K562 (cell line): Measurements from ENCODE around the gene IL11. TPM values are rescaled to one million over a fixed set of nuclear protein-coding genes. Genes with fewer than 3 reads are reported as not detected.
A peak's percentile ranks its signal among the peaks of the same experiment; 100 is the strongest.

Experiments
- BCL6 ChIP-seq: fragments of 250-450 bp; sonication (Bioruptor Pico); IDR thresholded peaks from 2 replicates; pipeline ENCODE4 v1.4.0; 2020
- CBX8 ChIP-seq: fragments of 200-600 bp; sonication (generic); IDR thresholded peaks from 2 replicates; pipeline ENCODE4 v1.6.1; 2012; ENCODE audit warnings: borderline replicate concordance, mixed run types, low read depth, mild to moderate bottlenecking, moderate library complexity, mixed read lengths, low read length, control low read depth, inconsistent platforms; ENCODE audit not compliant: poor library complexity, severe bottlenecking; ENCODE audit errors: extremely low read depth
- CGGBP1 ChIP-seq: fragments of 250-450 bp; sonication (Bioruptor Pico); IDR thresholded peaks from 2 replicates; pipeline ENCODE4 v1.9.0; 2021; ENCODE audit warnings: mild to moderate bottlenecking
- CHCHD3 ChIP-seq: fragments of 250-450 bp; sonication (Bioruptor Pico); IDR thresholded peaks from 2 replicates; pipeline ENCODE4 v2.1.2; 2022; ENCODE audit warnings: mild to moderate bottlenecking
- CREM ChIP-seq: IDR thresholded peaks from 2 replicates; pipeline ENCODE4 v1.6.1; 2014; ENCODE audit warnings: antibody characterized with exemption, low read depth
- FOSL1 ChIP-seq: fragments of 200-800 bp; sonication (Bioruptor generic); conservative IDR thresholded peaks from 2 replicates; pipeline ENCODE4 v1.6.1; 2016; ENCODE audit warnings: missing genetic modification characterization, missing compliant biosample characterization
- FOXP1 ChIP-seq: sonication (generic); formaldehyde crosslinking; IDR thresholded peaks from 2 replicates; pipeline ENCODE4 v1.8.0; 2022; ENCODE audit warnings: mild to moderate bottlenecking, missing genetic modification reagents
- HIVEP1 ChIP-seq: fragments of 250-450 bp; sonication (Bioruptor Pico); IDR thresholded peaks from 2 replicates; pipeline ENCODE4 v1.4.0; 2020; ENCODE audit warnings: mild to moderate bottlenecking
- ID3 ChIP-seq, 2 experiments: fragments of 250-450 bp in 1 of 2; fragments of 450-650 bp in 1 of 2; sonication (Bioruptor Pico) in 1 of 2; IDR thresholded peaks; 2 replicates each; pipeline versions ENCODE4 v1.6.1 to v1.8.0; 2016 to 2021; ENCODE audit warnings: mild to moderate bottlenecking in 2 of 2, moderate library complexity in 2 of 2, missing compliant biosample characterization in 1 of 2, missing genetic modification characterization in 1 of 2
- KLF6 ChIP-seq: fragments of 250-450 bp; sonication (Bioruptor Pico); IDR thresholded peaks from 2 replicates; pipeline ENCODE4 v1.4.0; 2020; ENCODE audit warnings: mild to moderate bottlenecking, moderate library complexity, borderline replicate concordance
- MBD2 ChIP-seq: sonication (generic); IDR thresholded peaks from 2 replicates; pipeline ENCODE4 v1.6.1; 2016; ENCODE audit warnings: low read depth, borderline replicate concordance
- NEUROD1 ChIP-seq: fragments of 150-350 bp; IDR thresholded peaks from 2 replicates; pipeline ENCODE4 v1.6.1; 2014; ENCODE audit warnings: borderline replicate concordance, low read length, low read depth; ENCODE audit not compliant: partially characterized antibody
- NFIC ChIP-seq: fragments of 450-650 bp; IDR thresholded peaks from 2 replicates; pipeline ENCODE4 v1.6.1; 2017; ENCODE audit warnings: mild to moderate bottlenecking, inconsistent platforms
- RFX1 ChIP-seq: fragments of 450-650 bp; IDR thresholded peaks from 2 replicates; pipeline ENCODE4 v1.6.1; 2016; ENCODE audit warnings: mild to moderate bottlenecking, moderate library complexity
- SAFB ChIP-seq: fragments of 200-400 bp; formaldehyde crosslinking; IDR thresholded peaks from 2 replicates; pipeline ENCODE4 v1.6.1; 2017; ENCODE audit warnings: low read depth, low read length, borderline replicate concordance
- SAFB2 ChIP-seq: fragments of 200-400 bp; formaldehyde crosslinking; IDR thresholded peaks from 2 replicates; pipeline ENCODE4 v1.6.1; 2018; ENCODE audit warnings: borderline replicate concordance, low read length, low read depth, moderate library complexity; ENCODE audit not compliant: severe bottlenecking
- TRIM28 ChIP-seq: fragments of 450-650 bp; IDR thresholded peaks from 2 replicates; pipeline ENCODE4 v1.6.1; 2017
- YY1 ChIP-seq, 3 experiments: IDR thresholded peaks; 2 replicates each; pipeline ENCODE4 v1.6.1; 2011; ENCODE audit warnings: low read length in 2 of 3, mild to moderate bottlenecking in 2 of 3, moderate library complexity in 2 of 3, borderline replicate concordance in 1 of 3, control low read depth in 1 of 3, low read depth in 1 of 3; ENCODE audit not compliant: insufficient read depth in 3 of 3, insufficient replicate concordance in 2 of 3, control insufficient read depth in 1 of 3, insufficient read length in 1 of 3; ENCODE audit errors: extremely low read depth in 1 of 3
- ZKSCAN1 ChIP-seq: fragments of 150-350 bp; IDR thresholded peaks from 2 replicates; pipeline ENCODE4 v1.6.1; 2016; ENCODE audit warnings: low read depth, low read length
- ZNF174 ChIP-seq: fragments of 250-450 bp; sonication (Bioruptor Pico); IDR thresholded peaks from 2 replicates; pipeline ENCODE4 v1.4.0; 2020; ENCODE audit warnings: mild to moderate bottlenecking
- ZNF212 ChIP-seq: fragments of 450-650 bp; formaldehyde crosslinking; IDR thresholded peaks from 2 replicates; pipeline ENCODE4 v1.4.0; 2020; ENCODE audit warnings: mild to moderate bottlenecking
- ZNF253 ChIP-seq: fragments of 250-450 bp; sonication (Bioruptor Pico); conservative IDR thresholded peaks from 2 replicates; pipeline ENCODE4 v1.6.1; 2021; ENCODE audit warnings: mild to moderate bottlenecking
- ZNF354B ChIP-seq: fragments of 250-450 bp; sonication (Bioruptor Pico); IDR thresholded peaks from 2 replicates; pipeline ENCODE4 v1.4.0; 2020
- ZNF830 ChIP-seq: fragments of 250-450 bp; sonication (Bioruptor Pico); IDR thresholded peaks from 2 replicates; pipeline ENCODE4 v1.5.0; 2021; ENCODE audit warnings: mild to moderate bottlenecking
- polyA plus RNA-seq, 8 experiments: library from polyadenylated mRNA; depleted of rRNA in 4 of 8; stranded (reverse) in 5 of 8; unstranded in 3 of 8; fragments of >200 nt; fragmentation: Nextera tagmentation in 2 of 8; fragmentation: Illumina TruSeq in 1 of 8; extraction: Ambion mirVana in 2 of 8; extraction: Trizol in 1 of 8; gene quantifications; 2 replicates each; pipeline versions ENCODE4 v1.2.1 to v1.2.3, GENCODE V29; 2011 to 2014; ENCODE audit warnings: inconsistent platforms in 1 of 8, missing spikeins in 1 of 8
- total RNA-seq, 7 experiments: library from RNA; depleted of rRNA in 6 of 7; stranded (reverse); fragments of >200 nt in 6 of 7; fragmentation: Illumina TruSeq in 2 of 7; extraction: Trizol in 2 of 7; gene quantifications; 2 replicates each; pipeline versions ENCODE4 v1.2.1 to v1.2.3, GENCODE V29; 2011 to 2021; ENCODE audit warnings: low replicate concordance in 1 of 7
- TF ChIP-seq, protein P1 (sequence below): fragments of 250-450 bp; sonication (Bioruptor Pico); IDR thresholded peaks from 2 replicates; pipeline ENCODE4 v1.8.0; 2022; ENCODE audit warnings: moderate library complexity, mild to moderate bottlenecking, inconsistent platforms
- TF ChIP-seq, protein P2 (sequence below), 2 experiments: fragments of 200-800 bp in 1 of 2; sonication (Bioruptor generic) in 1 of 2; sonication (generic) in 1 of 2; formaldehyde crosslinking in 1 of 2; IDR thresholded peaks in 1 of 2; conservative IDR thresholded peaks in 1 of 2; 2 replicates each; pipeline versions ENCODE4 v1.5.0 to v1.6.1; 2016 to 2020; ENCODE audit warnings: missing compliant biosample characterization in 1 of 2, missing genetic modification characterization in 1 of 2, missing genetic modification reagents in 1 of 2

Gene IL11
- total and polyA plus RNA-seq, 9 of the 15 experiments (the other 6 are each of a cell fraction or from before 2014, with no cell fraction given), result 0.04 to 0.42 (median 0.06) TPM; not detected in 6

DNA sequence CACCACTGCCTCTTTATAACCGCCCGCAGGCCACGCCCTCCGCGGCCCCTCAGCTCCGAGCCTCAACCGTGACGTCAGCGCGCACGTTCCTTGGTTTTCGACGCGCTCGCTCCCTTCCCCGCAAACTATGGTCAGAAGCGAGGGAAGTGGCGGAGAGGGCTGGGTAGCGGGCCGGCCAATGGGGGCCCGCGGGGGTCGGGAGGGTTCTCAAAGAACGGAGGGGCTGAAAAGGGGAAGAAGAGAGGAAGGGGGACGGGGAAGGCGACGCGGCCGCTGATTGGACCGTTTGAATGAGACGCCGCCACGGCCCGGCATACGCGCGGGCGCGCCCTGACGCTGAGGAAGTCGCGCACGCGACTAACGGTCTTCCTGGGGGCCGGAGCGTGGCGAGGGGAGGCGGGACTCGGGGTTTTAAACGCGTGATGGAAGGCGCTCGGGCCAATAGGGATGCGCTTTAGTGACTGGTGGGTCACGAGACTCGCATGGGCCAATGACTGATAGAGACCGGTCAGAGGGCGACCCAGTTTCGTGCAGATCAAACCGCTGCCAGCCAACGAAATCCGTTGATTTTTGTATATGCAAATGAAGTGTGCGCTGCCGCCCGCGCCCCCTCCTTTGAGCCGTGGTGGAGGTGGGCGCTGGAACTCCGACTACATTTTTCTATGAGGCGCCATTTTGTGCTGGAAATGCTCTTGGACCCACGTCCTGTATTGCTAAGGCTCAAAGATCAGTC lies 37.7 kb upstream of the IL11 start (continued):
- TF ChIP-seq ZNF253 (no peak), HIVEP1 (CRISPR knock-in tag) (no peak), SAFB2 (no peak), KLF6 (CRISPR knock-in tag) (no peak; the same call in 1 of the 2 replicates), TRIM28 (no peak), FOXP1 (CRISPR knock-in tag) (peak; percentile 92; the same call in 1 of the 2 replicates), NEUROD1 (peak; percentile 74), CREM (peak; percentile 93), NFIC (peak; percentile 66; the same call in 1 of the 2 replicates), ZNF830 (CRISPR knock-in tag) (no peak), ZNF354B (CRISPR knock-in tag) (no peak), RFX1 (no peak), ZNF212 (CRISPR knock-in tag) (no peak), ID3 (CRISPR knock-in tag; IDR thresholded peaks at IDR 0.05) (no peak), ID3 (tag; IDR thresholded peaks at IDR 0.05) (no peak), ZNF174 (CRISPR knock-in tag) (no peak), CBX8 (no peak), ZKSCAN1 (no peak), CHCHD3 (CRISPR knock-in tag) (no peak), CGGBP1 (CRISPR knock-in tag) (no peak), MBD2 (peak; percentile 89; the same call in 1 of the 2 replicates), FOSL1 (tag) (0 out of 2 replicates have a peak, but pooled peaks have one; percentile 27), SAFB (no peak), YY1 (IDR thresholded peaks at IDR 0.05; ENCODE audit: borderline replicate concordance in 1 of 3, control insufficient read depth in 1 of 3, extremely low read depth in 1 of 3, insufficient read depth in 3 of 3, insufficient read length in 1 of 3, insufficient replicate concordance in 2 of 3, low read depth in 1 of 3, low read length in 2 of 3) (peak; percentile 71 to 95 (median 88)), BCL6 (CRISPR knock-in tag) (no peak)
- TF ChIP-seq, protein P1, sequence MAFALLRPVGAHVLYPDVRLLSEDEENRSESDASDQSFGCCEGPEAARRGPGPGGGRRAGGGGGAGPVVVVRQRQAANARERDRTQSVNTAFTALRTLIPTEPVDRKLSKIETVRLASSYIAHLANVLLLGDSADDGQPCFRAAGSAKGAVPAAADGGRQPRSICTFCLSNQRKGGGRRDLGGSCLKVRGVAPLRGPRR, result no peak
- TF ChIP-seq, protein P2, sequence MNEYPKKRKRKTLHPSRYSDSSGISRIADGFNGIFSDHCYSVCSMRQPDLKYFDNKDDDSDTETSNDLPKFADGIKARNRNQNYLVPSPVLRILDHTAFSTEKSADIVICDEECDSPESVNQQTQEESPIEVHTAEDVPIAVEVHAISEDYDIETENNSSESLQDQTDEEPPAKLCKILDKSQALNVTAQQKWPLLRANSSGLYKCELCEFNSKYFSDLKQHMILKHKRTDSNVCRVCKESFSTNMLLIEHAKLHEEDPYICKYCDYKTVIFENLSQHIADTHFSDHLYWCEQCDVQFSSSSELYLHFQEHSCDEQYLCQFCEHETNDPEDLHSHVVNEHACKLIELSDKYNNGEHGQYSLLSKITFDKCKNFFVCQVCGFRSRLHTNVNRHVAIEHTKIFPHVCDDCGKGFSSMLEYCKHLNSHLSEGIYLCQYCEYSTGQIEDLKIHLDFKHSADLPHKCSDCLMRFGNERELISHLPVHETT (CRISPR knock-in tag; conservative IDR thresholded peaks at IDR 0.05 in 1 of 2, IDR thresholded peaks at IDR 0.05 in 1 of 2), result peak in 1 of 2 experiments; percentile 57; a peak in 1 of 4 replicates
